Measurements from ENCODE around the gene LCE1F.

LCE1F gene

GRCh38 chr1:152774875-152775274 is at the start of gene LCE1F:
Gene LCE1F (plus strand): TSS chr1:152775140. CDS start chr1:152776372, 1,232 bp downstream.
- Mint-ChIP-seq H3K27ac (no peak within 1 kb of the TSS), H3K36me3 (ENCODE audit: low read depth) (no peaks in the 10 kb centered on the region), H3K4me3 (no peak within 1 kb of the TSS), H3K27me3 (ENCODE audit: low read depth, poor library complexity) (peaks cover 7% of the 10 kb centered on the region), H3K9me3 (peaks cover 84% of the 10 kb centered on the region), H3K4me1 (no peaks in the 10 kb centered on the region)
- TF ChIP-seq, protein P1, sequence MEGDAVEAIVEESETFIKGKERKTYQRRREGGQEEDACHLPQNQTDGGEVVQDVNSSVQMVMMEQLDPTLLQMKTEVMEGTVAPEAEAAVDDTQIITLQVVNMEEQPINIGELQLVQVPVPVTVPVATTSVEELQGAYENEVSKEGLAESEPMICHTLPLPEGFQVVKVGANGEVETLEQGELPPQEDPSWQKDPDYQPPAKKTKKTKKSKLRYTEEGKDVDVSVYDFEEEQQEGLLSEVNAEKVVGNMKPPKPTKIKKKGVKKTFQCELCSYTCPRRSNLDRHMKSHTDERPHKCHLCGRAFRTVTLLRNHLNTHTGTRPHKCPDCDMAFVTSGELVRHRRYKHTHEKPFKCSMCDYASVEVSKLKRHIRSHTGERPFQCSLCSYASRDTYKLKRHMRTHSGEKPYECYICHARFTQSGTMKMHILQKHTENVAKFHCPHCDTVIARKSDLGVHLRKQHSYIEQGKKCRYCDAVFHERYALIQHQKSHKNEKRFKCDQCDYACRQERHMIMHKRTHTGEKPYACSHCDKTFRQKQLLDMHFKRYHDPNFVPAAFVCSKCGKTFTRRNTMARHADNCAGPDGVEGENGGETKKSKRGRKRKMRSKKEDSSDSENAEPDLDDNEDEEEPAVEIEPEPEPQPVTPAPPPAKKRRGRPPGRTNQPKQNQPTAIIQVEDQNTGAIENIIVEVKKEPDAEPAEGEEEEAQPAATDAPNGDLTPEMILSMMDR (IDR thresholded peaks at IDR 0.05) = no peak
- DNase-seq = no peak

DNA sequence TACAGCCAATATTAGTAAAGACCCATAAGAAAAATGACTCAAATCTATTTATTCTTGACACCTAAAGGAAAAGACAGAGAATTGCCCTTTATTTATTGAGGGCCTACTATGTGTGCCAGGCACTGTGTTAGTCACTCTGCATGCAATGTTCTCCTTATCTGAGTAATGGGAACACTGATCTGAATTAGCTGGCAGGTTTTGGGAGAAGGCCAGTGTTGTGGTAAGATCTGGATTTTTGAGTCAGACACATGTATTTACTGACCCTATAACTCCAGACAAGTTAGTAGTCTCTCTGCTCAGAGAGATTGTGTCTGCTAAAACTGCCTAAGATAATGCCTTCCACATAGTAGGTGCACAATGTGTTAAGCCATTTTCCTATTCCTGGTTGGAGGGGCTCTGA is 49.7 kb upstream of the LCE1F start:
- Mint-ChIP-seq H3K4me3 (no peak overlapping the region), H3K27me3 (ENCODE audit: low read depth, poor library complexity) (no peaks in the 10 kb centered on the region), H3K36me3 (ENCODE audit: low read depth) (no peaks in the 10 kb centered on the region), H3K9me3 (peaks cover 83% of the 10 kb centered on the region), H3K27ac (no peak overlapping the region), H3K4me1 (no peaks in the 10 kb centered on the region)
- no peak for DNase-seq
- TF ChIP-seq, protein P1 (IDR thresholded peaks at IDR 0.05) = no peak

- Mint-ChIP-seq H3K4me1 (no peaks in the 10 kb centered on the region), H3K4me3 (no peak overlapping the region), H3K27me3 (ENCODE audit: low read depth, poor library complexity) (no peaks in the 10 kb centered on the region), H3K36me3 (ENCODE audit: low read depth) (no peaks in the 10 kb centered on the region), H3K9me3 (peaks cover 73% of the 10 kb centered on the region), H3K27ac (no peak overlapping the region)
- no peak for DNase-seq
- TF ChIP-seq, protein P1 (IDR thresholded peaks at IDR 0.05) = no peak
Measured at GRCh38 chr1:152728986-152729385, 46.0 kb upstream of the LCE1F start.

DNA sequence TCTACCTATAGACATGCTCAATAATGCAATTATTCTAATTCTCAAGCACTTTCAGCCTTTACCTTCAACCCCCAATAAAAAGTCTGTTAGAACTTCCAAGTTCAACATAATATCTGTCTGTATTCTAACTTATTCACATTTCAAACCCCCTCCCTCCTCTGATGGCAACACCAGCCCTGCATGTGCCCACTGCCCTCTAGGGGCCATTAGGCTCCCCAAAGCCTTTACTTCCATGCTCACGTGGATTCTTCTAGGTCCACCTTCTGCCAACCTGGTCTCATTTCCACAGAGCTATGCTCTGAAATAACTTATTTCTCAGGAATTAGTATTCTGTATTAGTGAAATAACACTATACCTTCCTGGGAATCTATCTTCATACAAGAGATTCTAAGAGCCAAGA is 39.3 kb upstream of the LCE1F start:
- H3K4me3 Mint-ChIP-seq = no peak overlapping the region
- no peaks in the 10 kb centered on the region for H3K36me3 Mint-ChIP-seq (ENCODE audit: low read depth)
- H3K27ac Mint-ChIP-seq = no peak overlapping the region
- TF ChIP-seq, protein P1 (IDR thresholded peaks at IDR 0.05) = no peak
- H3K9me3 Mint-ChIP-seq = peaks cover 81% of the 10 kb centered on the region
- DNase-seq = no peak
- H3K4me1 Mint-ChIP-seq = no peaks in the 10 kb centered on the region
- no peaks in the 10 kb centered on the region for H3K27me3 Mint-ChIP-seq (ENCODE audit: low read depth, poor library complexity)

- H3K36me3 Mint-ChIP-seq (ENCODE audit: low read depth) = no peaks in the 10 kb centered on the region
- H3K27ac Mint-ChIP-seq = no peak overlapping the region
- H3K4me1 Mint-ChIP-seq = no peaks in the 10 kb centered on the region
- TF ChIP-seq, protein P1 (IDR thresholded peaks at IDR 0.05) = no peak
- H3K9me3 Mint-ChIP-seq = peaks cover 93% of the 10 kb centered on the region
- H3K27me3 Mint-ChIP-seq (ENCODE audit: low read depth, poor library complexity) = no peaks in the 10 kb centered on the region
- H3K4me3 Mint-ChIP-seq = no peak overlapping the region
- no peak for DNase-seq
Measured at GRCh38 chr1:152737997-152738396, 36.9 kb upstream of the LCE1F start.

DNA sequence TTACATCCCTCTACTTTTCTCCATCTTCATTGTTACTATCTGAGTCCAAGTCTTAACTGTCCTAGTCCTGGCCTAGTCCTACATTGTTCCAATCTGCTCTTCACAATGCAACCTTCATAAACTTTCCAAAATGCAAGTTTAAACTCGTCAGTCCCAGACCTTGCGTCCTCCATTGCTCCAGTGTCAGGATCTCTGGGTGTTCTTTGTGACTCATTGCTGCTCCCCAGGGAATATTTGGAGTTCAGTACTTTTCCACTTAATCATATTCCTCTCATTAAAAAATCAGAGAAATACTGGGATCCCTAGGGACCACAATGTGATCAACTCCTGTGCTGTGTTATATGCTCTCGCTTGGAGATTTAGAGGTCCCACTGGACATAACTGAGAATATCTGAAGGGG is 35.1 kb upstream of the LCE1F start:
- TF ChIP-seq, protein P1 (IDR thresholded peaks at IDR 0.05) = no peak
- no peaks in the 10 kb centered on the region for H3K27me3 Mint-ChIP-seq (ENCODE audit: low read depth, poor library complexity)
- no peak overlapping the region for H3K4me3 Mint-ChIP-seq
- no peak overlapping the region for H3K27ac Mint-ChIP-seq
- no peaks in the 10 kb centered on the region for H3K4me1 Mint-ChIP-seq
- H3K9me3 Mint-ChIP-seq = peaks cover 97% of the 10 kb centered on the region
- no peaks in the 10 kb centered on the region for H3K36me3 Mint-ChIP-seq (ENCODE audit: low read depth)
- no peak for DNase-seq

Data from nephron progenitor cell (in vitro differentiated cells).